Erythroblast (primary cell): ENCODE results near the gene SMAD6.

Experiments used
- GATA1 ChIP-seq: IDR thresholded peaks from 2 replicates; pipeline ENCODE4 v1.6.1; 2011; ENCODE audit warnings: low read depth, mild to moderate bottlenecking, control low read depth, low read length, moderate library complexity
- POLR2A ChIP-seq: IDR thresholded peaks from 2 replicates; pipeline ENCODE4 v1.6.1; 2011; ENCODE audit warnings: mild to moderate bottlenecking, low read length

GRCh38 chr15:66751579-66751978 lies 49.5 kb downstream of the SMAD6 start:
- TF ChIP-seq POLR2A (no peak), GATA1 (no peak)
